Endothelial cell (in vitro differentiated cells): ENCODE data around the gene GP1BA. TPM values are rescaled to one million over a fixed set of nuclear protein-coding genes. Genes with fewer than 3 reads are reported as not detected.

Experiments
- DNase-seq: peaks from one replicate; pipeline ENCODE4 v3.0.0; 2021; ENCODE audit warnings: low spot score
- H3K27ac Mint-ChIP-seq: one replicate; pipeline ENCODE4 v1.8.0; 2021; ENCODE audit warnings: mixed read lengths, inconsistent platforms; ENCODE audit not compliant: unreplicated experiment
- H3K27me3 Mint-ChIP-seq: one replicate; pipeline ENCODE4 v1.8.0; 2021; ENCODE audit warnings: mild to moderate bottlenecking, moderate library complexity, mixed read lengths, inconsistent platforms; ENCODE audit not compliant: unreplicated experiment
- H3K36me3 Mint-ChIP-seq: one replicate; pipeline ENCODE4 v1.8.0; 2021; ENCODE audit warnings: mild to moderate bottlenecking, low read depth, mixed read lengths, inconsistent platforms; ENCODE audit not compliant: unreplicated experiment
- H3K4me1 Mint-ChIP-seq: one replicate; pipeline ENCODE4 v1.8.0; 2021; ENCODE audit warnings: mild to moderate bottlenecking, mixed read lengths, inconsistent platforms; ENCODE audit not compliant: unreplicated experiment
- H3K4me3 Mint-ChIP-seq: one replicate; pipeline ENCODE4 v1.8.0; 2021; ENCODE audit warnings: mild to moderate bottlenecking, mixed read lengths, inconsistent platforms; ENCODE audit not compliant: unreplicated experiment
- H3K9me3 Mint-ChIP-seq: one replicate; pipeline ENCODE4 v1.8.0; 2021; ENCODE audit warnings: mixed read lengths, inconsistent platforms; ENCODE audit not compliant: unreplicated experiment
- total RNA-seq: library from RNA; stranded (reverse); fragmentation: NEBNext Ultra II Directional; extraction: Animal tissue kit (Norgen Biotek cat#: 25700); gene quantifications from one replicate; pipeline ENCODE4 v1.2.1, GENCODE V29; 2021; ENCODE audit not compliant: unreplicated experiment
- TF ChIP-seq, protein P1 (sequence below): fragments of 200-600 bp; sonication (generic); IDR thresholded peaks from one replicate; pipeline ENCODE4 v1.5.0; 2021; ENCODE audit warnings: antibody characterized with exemption; ENCODE audit not compliant: unreplicated experiment

The GP1BA gene
- total RNA-seq, 1 donor from 2014 or later, result 1.3 TPM

DNA sequence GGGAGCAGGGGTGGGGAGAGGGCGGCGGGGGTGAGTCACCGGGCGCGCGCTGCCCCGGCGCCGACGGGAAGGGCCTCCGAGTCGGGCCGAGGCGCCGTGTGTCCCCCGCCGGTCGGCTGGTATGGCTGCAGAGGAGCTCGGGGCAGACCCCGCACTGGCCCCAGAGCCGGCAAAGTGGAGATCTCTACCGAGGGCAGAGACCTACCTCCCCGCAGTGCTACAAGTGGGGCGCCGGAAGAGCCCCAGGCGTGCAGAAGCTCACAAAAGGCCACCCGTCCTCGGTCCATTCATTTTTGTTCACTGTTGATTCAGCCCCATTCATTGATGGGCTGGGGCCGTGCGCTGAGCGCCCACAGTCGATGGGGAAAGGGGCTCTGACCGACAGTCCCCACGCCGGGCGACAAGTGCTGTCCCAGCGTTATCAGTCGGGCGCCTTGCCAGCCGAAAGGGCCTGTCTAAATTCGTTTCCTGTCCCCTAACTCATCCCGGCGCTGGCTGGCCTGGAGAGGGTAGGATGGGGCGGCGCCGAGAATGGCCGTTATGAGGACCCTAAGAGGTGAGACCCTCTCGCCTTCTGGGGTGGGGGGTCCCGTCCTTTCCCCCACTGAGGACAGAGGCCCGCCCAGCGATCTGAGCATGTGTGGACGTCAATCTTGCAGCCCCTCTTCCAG is 18.1 kb downstream of the GP1BA start:
- TF ChIP-seq, protein P1, sequence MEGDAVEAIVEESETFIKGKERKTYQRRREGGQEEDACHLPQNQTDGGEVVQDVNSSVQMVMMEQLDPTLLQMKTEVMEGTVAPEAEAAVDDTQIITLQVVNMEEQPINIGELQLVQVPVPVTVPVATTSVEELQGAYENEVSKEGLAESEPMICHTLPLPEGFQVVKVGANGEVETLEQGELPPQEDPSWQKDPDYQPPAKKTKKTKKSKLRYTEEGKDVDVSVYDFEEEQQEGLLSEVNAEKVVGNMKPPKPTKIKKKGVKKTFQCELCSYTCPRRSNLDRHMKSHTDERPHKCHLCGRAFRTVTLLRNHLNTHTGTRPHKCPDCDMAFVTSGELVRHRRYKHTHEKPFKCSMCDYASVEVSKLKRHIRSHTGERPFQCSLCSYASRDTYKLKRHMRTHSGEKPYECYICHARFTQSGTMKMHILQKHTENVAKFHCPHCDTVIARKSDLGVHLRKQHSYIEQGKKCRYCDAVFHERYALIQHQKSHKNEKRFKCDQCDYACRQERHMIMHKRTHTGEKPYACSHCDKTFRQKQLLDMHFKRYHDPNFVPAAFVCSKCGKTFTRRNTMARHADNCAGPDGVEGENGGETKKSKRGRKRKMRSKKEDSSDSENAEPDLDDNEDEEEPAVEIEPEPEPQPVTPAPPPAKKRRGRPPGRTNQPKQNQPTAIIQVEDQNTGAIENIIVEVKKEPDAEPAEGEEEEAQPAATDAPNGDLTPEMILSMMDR, result no peak
- H3K27ac Mint-ChIP-seq, result peak overlapping the region; percentile 75
- H3K4me3 Mint-ChIP-seq, result peak overlapping the region; percentile 87
- DNase-seq, result peak; percentile 19
- H3K4me1 Mint-ChIP-seq, result peaks cover 38% of the 10 kb centered on the region
- H3K36me3 Mint-ChIP-seq, result peaks cover 19% of the 10 kb centered on the region
- H3K27me3 Mint-ChIP-seq, result peaks cover 33% of the 10 kb centered on the region
- H3K9me3 Mint-ChIP-seq, result no peaks in the 10 kb centered on the region

DNA sequence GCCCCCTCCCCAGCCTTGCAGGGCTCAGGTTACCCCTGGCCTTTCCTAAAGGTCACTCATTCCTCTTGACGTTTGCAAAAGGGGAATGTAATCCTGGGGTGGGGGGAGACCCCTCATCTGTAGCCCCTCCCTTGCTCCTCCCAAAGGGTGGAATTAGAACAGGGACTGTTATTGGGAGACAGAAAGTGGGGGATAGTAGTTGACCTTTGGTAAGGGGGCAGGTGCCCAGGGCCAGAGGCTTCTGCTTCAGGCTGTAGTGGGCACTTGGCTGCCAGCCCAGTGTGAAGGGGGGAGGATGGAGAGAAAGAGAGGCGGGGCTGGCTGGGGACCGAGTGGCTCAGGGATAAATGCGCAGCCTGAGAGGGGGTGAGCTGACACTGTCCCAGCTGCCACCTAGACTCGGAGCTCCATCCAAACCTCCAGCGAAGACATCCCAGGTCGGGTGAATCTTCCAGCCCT is 18.7 kb downstream of the GP1BA start, which contains the start of gene ENO3:
Gene ENO3 (plus strand): TSS at position 374 of the 459 bp plus-strand sequence. CDS start 711 bp downstream, outside the sequence.
- peak within 1 kb of the TSS; percentile 75 for H3K27ac Mint-ChIP-seq
- TF ChIP-seq, protein P1, result no peak
- no peak for DNase-seq
- no peaks in the 10 kb centered on the region for H3K9me3 Mint-ChIP-seq
- peak within 1 kb of the TSS; percentile 87 for H3K4me3 Mint-ChIP-seq
- H3K4me1 Mint-ChIP-seq, result peaks cover 33% of the 10 kb centered on the region
- peaks cover 16% of the 10 kb centered on the region for H3K36me3 Mint-ChIP-seq
- H3K27me3 Mint-ChIP-seq, result peaks cover 31% of the 10 kb centered on the region

DNA sequence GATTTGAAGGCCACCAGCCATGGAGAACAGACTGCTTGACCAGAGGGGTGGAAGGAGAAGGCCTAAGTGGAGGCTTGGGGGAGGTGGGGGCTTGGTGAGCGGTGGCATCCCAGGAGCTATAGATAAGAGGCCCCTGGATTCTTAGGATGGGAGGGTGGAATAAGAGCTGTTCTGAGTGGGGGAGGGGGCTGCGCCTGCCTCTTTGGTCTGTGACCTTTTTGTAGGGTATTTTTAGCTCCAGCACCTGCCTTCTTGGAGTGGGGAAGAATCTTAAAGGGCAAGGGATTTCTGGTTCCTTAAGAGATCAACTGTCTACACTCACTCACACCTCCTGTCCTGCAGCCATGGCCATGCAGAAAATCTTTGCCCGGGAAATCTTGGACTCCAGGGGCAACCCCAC is 19.4 kb downstream of the GP1BA start:
- no peaks in the 10 kb centered on the region for H3K9me3 Mint-ChIP-seq
- peaks cover 29% of the 10 kb centered on the region for H3K27me3 Mint-ChIP-seq
- H3K4me1 Mint-ChIP-seq, result peaks cover 27% of the 10 kb centered on the region
- H3K27ac Mint-ChIP-seq, result no peak overlapping the region
- H3K36me3 Mint-ChIP-seq, result peaks cover 14% of the 10 kb centered on the region
- peak overlapping the region; percentile 87 for H3K4me3 Mint-ChIP-seq
- DNase-seq, result no peak
- TF ChIP-seq, protein P1, result no peak

DNA sequence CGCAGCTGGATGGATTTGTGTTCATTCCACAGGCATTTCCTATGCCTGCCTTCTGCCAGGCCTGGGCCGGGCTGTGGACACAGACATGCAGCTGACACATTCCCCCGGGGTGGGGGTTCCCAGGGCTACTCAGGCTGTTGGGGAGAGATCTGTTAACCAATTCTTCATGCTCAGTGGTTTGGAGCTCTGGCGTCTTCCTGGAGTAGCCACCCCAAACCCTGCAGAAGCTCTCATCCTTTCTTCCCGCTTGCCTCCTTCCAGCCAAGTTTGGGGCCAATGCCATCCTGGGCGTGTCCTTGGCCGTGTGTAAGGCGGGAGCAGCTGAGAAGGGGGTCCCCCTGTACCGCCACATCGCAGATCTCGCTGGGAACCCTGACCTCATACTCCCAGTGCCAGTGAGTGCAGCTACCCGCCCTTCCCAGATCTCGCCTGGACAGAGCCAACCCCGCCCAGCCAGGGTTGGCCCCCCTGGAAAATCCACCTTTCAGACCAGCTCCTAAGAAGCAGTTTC is 21.4 kb downstream of the GP1BA start:
- TF ChIP-seq, protein P1, result no peak
- Mint-ChIP-seq H3K4me1 (peaks cover 23% of the 10 kb centered on the region), H3K27ac (no peak overlapping the region), H3K36me3 (peaks cover 12% of the 10 kb centered on the region), H3K27me3 (peaks cover 23% of the 10 kb centered on the region), H3K9me3 (no peaks in the 10 kb centered on the region), H3K4me3 (peak overlapping the region; percentile 62)
- DNase-seq, result no peak

DNA sequence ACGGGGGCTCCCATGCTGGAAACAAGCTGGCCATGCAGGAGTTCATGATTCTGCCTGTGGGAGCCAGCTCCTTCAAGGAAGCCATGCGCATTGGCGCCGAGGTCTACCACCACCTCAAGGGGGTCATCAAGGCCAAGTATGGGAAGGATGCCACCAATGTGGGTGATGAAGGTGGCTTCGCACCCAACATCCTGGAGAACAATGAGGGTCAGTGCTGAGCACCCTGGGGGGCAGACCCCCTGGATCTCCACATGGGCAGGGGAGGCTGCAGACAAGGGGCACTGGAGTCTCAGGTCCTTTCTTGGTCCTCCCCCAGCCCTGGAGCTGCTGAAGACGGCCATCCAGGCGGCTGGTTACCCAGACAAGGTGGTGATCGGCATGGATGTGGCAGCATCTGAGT is 23.0 kb downstream of the GP1BA start:
- TF ChIP-seq, protein P1, result no peak
- H3K4me3 Mint-ChIP-seq, result no peak overlapping the region
- H3K36me3 Mint-ChIP-seq, result peaks cover 12% of the 10 kb centered on the region

More for the DNA sequence above, 23.0 kb downstream of the GP1BA start:
- Mint-ChIP-seq H3K27me3 (peaks cover 23% of the 10 kb centered on the region), H3K9me3 (no peaks in the 10 kb centered on the region), H3K4me1 (peaks cover 21% of the 10 kb centered on the region), H3K27ac (no peak overlapping the region)
- DNase-seq, result no peak
